Activated T-cell treated with anti-CD3 and anti-CD28 coated beads for 24 hours (primary cell): ENCODE measurements around the gene STUB1.

Experiments
- DNase-seq: peaks from one replicate; pipeline ENCODE4 v3.0.0-alpha.2; 2020; ENCODE audit warnings: low read depth

The STUB1 gene

DNA sequence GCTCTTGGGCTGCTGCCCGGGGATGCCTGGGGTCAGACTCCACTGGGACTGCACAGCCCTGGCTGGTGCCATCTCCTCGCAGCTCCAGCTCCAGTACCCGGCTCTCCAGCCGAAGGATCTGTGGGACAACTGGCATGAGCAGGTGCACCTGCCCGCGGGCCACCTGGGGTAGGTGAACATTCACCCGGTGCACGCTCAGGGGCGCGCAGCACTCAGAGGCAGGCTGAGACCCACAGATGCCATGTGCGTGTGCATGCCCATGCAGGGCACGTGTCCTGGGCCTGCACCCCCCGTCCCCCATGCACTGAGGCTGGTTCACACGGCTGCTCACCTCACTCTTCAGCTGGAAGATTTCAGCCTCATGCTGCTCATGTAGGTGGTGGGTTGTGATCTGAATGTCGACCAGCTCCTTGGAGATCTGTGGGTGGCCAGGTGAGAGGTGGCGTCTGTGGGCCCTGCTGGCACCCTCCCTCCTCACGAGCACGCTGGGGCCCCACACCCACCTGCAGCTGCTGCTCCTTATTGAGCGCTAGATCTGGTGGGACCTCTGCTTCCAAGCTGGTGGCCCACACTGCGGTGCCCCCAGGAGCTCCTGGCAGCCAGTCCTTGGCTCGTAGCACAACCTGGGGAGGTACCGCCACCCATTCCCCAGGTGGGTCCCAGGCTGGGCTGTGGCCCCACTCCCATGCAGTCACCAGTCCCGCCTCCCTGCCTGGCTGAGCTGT is 45.4 kb downstream of the STUB1 start:
- DNase-seq, result no peak

DNA sequence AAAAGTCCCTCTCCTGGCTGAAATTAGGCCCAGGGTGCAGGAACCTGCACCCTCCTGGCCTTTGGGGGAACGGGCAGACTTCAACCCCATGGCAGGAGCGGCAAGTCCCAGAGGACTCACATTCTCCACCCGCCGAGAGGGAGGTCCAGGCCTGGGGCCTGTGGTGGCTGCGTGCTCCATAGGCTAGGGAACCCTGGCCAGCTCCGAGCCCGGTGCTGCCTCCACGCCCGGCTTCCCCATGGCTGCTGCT is 45.9 kb downstream of the STUB1 start:
- no peak for DNase-seq

GRCh38 chr16:726438-727290 is 46.5 kb downstream of the STUB1 start, which contains the start of the genes CCDC78 and HAGHL:
TSS of gene CCDC78 (minus strand) at chr16:726443. CDS start at chr16:726367, 76 bp downstream.
TSS of gene HAGHL (plus strand) at chr16:727106. CDS start at chr16:727510, 404 bp downstream.
- DNase-seq, result peak; percentile 52

GRCh38 chr16:727291-727977 is 47.2 kb downstream of the STUB1 start:
- no peak for DNase-seq

DNA sequence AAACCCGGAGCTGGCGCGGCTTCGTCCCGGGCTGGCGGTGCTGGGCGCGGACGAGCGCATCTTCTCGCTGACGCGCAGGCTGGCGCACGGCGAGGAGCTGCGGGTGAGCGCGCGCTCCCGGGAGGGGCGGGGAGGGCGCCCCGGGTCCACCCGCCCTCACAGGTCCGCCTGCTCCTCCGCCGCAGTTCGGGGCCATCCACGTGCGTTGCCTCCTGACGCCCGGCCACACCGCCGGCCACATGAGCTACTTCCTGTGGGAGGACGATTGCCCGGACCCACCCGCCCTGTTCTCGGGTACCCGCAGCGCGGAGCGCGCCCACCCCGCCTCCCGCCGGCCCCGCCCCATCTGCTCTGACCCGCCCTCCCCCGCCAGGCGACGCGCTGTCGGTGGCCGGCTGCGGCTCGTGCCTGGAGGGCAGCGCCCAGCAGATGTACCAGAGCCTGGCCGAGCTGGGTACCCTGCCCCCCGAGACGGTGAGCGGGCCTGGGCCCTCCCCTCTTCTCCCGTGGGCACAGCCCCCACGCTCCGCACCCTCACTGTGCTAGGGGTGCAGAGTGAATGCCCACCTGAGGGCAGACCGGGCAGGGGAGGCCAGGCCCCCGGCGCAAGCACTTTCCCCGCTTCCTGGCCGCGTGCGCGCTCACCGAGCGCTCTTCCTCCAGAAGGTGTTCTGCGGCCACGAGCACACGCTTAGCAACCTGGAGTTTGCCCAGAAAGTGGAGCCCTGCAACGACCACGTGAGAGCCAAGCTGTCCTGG is 48.1 kb downstream of the STUB1 start:
- peak; percentile 49 for DNase-seq

DNA sequence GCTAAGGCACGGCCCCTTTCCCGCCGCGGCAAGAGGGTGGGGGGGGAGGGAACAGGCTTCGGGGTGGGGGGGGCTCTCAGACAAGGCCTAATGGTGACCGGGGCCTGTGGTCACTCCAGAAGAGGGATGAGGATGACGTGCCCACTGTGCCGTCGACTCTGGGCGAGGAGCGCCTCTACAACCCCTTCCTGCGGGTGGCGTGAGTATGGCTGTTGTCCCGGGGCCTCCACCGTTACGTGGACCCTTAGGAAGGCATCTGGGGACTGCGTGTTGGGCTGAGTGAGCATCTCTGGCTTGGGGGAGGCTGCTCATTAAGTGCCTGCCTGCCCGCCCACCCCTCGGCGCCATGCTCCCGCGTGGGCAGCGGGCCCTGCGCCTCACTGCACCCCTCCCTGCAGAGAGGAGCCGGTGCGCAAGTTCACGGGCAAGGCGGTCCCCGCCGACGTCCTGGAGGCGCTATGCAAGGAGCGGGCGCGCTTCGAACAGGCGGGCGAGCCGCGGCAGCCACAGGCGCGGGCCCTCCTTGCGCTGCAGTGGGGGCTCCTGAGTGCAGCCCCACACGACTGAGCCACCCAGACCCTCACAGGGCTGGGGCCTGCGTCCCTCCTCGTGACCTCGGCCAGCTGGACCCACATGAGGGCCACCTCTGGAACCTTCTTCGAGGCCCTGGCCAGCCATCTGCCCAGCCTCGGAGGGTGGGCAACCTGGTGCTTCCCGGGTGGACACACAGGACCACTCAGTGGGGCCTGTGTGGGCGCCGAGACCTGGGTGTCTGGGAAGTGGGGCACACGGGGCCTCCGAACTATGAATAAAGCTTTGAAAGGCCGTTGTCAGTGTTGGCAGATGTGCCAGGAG is 48.9 kb downstream of the STUB1 start:
- no peak for DNase-seq

GRCh38 chr16:729768-730665 is 49.8 kb downstream of the STUB1 start:
- DNase-seq, result no peak

DNA sequence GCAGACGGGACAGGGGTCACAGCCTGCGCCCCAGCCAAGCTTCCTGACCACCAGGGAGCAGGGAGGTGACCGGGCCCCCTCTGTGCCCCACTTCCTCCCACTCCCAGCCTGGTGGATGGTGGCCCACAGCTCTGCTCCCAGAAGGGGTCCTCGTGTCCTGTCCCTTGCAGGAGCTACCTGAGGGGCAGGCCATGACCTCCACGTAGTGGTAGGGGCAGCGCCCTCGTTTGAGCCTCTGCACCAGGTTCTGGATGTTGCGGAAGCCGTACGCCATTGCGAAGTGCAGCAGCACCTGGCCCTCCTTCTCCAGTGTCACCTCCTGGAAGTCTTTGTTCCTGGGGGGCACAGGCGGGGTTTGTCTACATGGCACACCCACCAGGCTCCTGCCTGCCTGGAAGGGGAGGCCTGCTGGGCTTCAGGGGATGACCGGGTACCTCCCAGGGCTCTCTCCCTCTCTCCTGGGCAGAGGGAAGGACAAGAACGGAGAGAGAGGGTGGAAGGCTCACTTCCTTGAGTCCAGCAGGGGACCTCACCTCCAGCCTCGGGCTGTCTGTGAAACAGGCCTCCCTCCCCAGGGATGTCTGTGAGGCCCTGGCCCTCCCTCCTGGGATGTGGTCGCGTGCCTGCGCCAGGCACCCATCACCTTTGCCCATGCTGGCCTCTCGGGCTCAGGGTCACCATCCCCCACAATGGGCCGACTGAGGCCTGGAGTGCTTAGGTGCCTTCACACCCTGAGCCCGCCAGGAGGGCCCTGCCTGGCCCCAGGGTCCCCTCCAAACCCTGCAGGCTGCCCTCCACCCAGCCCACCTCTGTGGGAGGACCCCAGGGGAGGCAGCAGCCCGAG is 50.7 kb downstream of the STUB1 start:
- DNase-seq, result no peak

- DNase-seq, result no peak
Observed at GRCh38 chr16:732332-732731, 52.1 kb downstream of the STUB1 start.
